Panc1 (cell line): ENCODE measurements around the gene MC1R.

Source experiments
- CTCF ChIP-seq: fragments of 450-650 bp; IDR thresholded peaks from 2 replicates; pipeline ENCODE4 v1.5.1; 2017; ENCODE audit warnings: mild to moderate bottlenecking
- POLR2AphosphoS5 ChIP-seq: IDR thresholded peaks from 2 replicates; pipeline ENCODE4 v1.6.1; 2012; ENCODE audit warnings: mild to moderate bottlenecking, low read depth, low read length, moderate library complexity
- SIN3A ChIP-seq: IDR thresholded peaks from 2 replicates; pipeline ENCODE4 v1.6.1; 2012; ENCODE audit warnings: low read depth, mild to moderate bottlenecking, low read length, moderate library complexity, borderline replicate concordance; ENCODE audit not compliant: insufficient read depth
- TCF7L2 ChIP-seq: IDR thresholded peaks from 2 replicates; pipeline ENCODE4 v1.6.1; 2011; ENCODE audit warnings: mild to moderate bottlenecking, low read depth, low read length, inconsistent platforms

DNA sequence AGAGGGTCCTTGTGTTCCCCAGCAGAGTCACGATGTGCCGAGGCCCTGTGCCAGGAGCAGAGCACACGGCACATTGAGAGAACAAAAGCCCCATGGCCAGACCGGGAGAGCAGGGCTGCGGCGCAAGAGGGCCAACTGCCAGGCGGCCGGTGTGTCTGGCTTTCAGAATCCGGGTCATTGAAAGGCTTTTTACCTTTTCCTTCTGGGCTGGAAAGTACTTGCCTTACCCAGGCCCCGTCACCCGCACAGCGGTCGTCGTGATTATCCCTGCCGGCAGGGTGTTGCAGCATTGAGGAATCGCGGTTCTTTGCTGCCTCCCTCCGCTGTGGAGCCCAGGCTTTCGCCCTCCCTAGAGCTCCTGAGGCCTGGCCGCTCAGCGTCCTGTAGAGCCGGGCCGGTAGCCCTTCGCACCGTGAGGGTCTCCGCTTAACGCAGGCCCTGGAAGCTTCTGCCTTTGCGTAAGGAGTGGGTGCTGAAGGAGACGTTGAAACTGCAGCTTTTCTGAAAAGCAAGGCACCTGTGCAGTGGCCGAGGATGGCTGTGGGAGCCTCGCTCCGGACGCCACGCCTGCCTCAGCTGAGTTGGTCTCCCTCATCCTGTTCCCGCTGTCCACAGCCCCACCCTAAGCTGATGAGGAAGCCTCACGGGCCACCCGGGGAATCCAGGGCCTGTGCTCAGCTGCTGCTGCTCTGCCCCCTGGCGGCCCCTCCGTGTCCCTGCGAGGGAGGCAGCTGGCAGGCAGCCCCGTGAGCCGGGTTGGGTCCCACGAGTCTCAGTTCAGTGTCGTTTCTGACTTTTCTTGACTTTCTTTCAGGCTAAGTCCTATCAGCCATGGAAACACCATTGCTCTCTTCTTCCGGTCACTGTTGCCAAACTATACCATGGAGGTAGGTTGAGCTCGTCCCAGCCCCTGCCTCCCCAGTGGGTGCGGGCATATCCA is 8.6 kb upstream of the MC1R start:
- TF ChIP-seq TCF7L2 (no peak), SIN3A (no peak), CTCF (peak; percentile 88), POLR2AphosphoS5 (no peak; the same call in 1 of the 2 replicates)
